T-helper 1 cell (primary cell): ENCODE measurements around the gene SLFN14.
"Not testable (repeated sequence)": the region's sequence is repeated elsewhere in the genome, so short reads cannot be mapped to it uniquely, and the experiment has no call there.

Experiments
- DNase-seq, 5 donors: peaks; one replicate each; pipeline ENCODE4 v3.0.0-alpha.2; 2012 to 2020
- total RNA-seq, 4 donors: gene quantifications; one replicate each; lab custom pipeline; 2026; lab: John Stamatoyannopoulos, UW

Gene SLFN14
- total RNA-seq: 0 to 0.12 (median 0) reads per million in 4 donors

DNA sequence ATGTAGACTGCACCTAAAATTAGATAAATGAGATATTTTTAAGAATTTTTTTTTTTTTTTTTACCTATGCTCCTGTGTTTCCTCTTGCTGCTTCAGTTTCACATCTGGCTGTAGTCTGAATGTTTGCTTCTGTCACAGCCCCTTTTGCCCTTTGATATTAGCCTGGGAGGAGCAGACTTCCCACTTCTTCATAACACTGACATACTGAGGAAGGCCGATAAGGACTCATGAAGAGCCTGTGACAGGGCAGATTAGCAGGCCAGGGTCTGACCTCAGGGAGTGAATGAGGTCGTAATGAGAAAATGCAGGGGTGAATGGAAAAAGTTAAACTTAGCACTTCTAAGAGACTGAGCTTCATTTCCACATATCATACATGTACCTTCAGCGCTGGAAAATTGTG, at the start of gene SLFN14:
Gene SLFN14 (minus strand): TSS at position 117 of the 400 bp plus-strand sequence. CDS start 2,757 bp downstream, outside the sequence.
- no peak for DNase-seq

DNA sequence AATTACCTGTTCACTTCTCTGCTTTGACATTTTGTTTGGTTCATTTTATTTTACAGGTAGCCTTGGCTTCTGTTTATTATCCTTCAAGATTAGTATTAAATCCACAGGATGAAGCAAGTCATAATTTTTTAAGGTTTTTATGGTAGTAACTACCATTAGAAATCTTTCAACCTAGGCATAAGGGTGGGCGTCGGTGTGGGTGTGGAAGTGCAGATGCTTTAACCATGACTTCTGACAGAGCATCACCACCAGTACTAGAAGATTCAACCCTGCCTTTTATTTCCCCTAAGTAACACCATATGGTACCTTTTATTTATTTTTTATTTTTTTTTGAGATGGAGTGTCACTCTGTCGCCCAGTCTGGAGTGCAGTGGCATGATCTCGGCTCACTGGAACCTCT, 49.2 kb upstream of the SLFN14 start:
- no peak for DNase-seq

DNA sequence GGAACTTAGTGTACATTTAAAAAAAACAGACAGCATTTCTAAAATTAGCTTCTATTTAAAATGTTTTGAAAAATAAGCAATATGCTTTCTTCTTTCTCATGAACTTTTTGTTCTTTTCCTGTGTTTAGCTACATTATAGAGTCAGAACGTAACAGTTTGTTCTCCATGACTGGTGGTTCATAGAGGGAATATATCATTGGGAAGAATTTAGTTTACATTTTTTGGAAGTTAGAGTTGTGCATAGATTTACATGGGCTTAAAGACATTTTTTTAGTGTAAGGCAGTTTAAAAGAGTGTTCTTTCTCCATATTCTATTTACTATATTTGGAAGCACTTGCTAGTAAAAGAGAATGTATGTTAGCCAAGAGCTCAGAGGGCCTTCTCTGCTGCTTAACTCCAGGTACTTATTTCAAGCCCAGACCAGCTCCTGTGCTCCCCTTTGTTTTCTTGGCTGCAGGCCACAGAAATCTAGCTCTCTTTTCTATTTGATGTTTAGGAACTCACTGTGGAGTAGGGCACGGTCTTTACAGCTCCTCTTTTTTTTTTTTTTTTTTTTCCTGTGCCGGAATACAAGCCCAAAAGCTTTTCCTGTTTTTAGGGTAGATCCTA, 46.7 kb upstream of the SLFN14 start:
- no peak for DNase-seq

DNA sequence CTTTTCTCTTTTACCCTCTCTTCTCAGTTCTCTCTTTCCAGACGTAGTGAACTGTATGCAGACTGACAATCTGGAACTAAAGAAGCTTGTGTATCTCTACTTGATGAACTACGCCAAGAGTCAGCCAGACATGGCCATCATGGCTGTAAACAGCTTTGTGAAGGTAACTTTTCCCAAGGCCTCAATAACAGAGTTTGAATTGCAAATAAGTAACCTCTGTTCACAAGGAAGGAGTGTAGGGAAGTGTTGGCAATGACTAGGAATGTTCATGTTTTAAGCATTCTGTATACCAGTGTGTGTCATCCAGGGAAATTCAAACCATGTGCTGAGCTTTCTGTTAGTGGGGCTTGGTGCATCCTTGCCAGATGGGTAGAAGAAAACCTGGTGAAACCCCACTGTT, 45.1 kb upstream of the SLFN14 start:
- no peak for DNase-seq

DNA sequence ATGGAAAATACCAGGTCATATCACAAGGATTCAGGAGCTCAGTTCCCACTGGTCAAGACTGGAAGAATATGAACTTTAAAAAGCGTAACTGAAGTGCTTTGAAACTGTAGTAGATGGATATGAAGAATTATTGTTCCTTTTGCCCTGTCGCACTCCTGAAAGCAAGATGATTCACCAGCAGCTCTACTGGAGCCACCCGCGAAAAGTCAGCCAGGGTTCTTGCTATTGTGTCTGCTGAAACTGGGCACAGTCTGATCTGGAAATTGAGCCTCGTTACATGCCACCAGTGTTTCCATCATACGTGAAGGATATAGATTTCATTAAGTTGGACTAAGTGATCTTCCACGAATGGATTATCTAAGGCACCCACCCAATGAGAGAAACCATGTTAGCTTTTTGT, 43.1 kb upstream of the SLFN14 start:
- no peak for DNase-seq

DNA sequence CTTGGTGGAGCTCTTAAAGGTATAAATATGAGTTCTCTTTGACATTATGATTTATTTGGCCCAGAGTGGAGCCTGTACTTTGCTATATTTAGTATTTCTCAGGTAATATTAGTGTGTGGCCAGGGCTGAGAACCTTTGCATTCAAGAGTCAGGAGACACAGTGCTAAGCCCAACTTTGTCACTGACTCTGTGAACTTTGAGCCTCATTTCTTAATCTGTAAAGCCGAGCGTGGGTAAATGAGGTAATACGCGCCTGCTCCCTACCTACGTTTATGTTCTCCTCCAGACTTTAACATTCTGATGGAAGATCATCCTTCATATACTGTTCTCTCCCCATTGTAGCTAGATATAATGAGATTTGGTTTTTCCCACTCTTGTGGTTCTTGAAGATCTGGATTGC, 37.0 kb upstream of the SLFN14 start:
- DNase-seq: no peak

DNA sequence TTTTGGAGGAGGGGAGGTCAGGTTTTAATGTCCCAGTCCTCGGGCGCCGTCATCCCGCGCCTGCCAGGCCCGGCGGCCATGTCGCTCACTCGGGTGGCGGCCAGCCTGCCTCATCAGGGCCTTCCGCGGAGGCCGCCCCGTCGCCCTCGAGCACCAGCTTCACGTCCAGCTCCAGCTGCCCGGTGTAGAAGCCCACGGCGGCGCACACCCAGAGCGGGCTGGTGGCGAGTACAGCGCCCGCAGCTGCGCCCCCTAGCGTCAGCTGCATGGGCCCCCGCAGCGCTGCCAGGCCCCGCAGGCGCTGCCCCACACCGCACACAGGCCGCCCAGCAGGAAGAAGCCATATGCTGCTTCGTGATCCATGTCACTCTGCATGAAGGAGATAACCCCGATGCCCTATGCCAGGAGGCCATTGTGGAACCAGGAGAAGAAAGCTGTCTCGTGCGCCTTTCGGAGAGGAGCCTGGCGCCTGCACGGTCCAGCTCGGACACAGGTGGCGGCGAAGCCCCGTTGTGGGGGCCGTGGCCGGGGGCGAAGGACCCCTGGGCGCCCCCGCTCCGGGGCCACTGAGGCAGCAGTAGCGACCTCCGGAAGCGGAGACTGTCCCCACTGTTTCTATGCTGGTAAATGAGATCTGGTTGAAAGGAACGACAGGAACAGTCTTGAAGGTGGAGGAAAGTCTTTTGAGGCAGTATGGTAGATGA, 36.1 kb upstream of the SLFN14 start:
- DNase-seq: no peak

DNA sequence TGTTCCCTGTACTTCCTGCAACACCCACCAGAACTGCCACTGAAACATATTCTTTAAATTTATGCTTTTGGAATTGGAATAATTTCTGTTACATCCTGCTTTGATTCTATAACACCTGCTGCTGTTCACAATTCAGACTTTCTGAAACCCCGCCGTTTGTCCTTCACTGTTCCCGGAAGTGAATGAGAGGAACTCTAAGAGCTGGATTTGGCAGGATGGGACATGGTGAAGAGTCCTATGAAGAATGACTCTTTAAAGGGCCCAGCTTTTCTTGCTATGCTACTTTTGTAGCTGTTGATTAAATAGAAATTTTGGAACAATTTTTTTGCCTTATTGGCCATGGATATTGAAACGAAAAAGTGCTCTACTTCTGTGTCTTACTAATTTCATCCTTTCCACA, 35.5 kb upstream of the SLFN14 start:
- no peak for DNase-seq

DNA sequence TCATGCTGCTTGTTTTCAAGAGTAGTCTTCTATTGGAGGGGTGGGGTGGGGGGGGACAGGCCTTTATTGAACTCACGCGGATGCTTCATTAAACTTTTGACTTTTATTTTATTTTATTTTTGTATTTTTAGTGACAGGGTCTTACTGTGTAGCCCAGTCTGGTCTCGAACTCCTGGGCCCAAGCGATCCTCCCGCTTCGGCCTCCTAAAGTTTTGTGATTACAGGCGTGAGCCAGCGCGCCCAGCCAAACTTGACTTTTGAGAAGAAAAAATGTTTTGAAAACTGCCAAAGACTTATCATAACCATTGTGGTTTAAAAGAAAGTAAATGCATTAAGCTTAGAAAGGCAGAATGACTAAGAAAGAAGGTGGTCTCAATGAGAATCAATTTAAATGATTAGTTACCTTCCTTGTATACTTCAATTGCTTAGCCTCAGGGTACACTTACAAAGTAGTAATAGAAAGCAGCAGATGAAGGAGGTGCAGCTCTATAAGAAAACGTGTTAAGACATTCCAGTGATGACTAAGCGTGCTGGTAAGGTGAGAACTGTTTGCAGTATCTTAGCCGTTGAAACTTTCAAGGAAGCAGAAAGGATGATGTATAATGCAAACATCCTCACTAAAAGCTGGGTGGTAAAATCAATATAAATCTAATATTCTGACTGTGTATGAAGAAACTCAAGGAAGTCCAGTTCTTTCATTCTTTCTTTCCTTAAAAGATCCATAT, 27.7 kb upstream of the SLFN14 start:
- DNase-seq: peak in 1 of 5 donors; percentile 73

DNA sequence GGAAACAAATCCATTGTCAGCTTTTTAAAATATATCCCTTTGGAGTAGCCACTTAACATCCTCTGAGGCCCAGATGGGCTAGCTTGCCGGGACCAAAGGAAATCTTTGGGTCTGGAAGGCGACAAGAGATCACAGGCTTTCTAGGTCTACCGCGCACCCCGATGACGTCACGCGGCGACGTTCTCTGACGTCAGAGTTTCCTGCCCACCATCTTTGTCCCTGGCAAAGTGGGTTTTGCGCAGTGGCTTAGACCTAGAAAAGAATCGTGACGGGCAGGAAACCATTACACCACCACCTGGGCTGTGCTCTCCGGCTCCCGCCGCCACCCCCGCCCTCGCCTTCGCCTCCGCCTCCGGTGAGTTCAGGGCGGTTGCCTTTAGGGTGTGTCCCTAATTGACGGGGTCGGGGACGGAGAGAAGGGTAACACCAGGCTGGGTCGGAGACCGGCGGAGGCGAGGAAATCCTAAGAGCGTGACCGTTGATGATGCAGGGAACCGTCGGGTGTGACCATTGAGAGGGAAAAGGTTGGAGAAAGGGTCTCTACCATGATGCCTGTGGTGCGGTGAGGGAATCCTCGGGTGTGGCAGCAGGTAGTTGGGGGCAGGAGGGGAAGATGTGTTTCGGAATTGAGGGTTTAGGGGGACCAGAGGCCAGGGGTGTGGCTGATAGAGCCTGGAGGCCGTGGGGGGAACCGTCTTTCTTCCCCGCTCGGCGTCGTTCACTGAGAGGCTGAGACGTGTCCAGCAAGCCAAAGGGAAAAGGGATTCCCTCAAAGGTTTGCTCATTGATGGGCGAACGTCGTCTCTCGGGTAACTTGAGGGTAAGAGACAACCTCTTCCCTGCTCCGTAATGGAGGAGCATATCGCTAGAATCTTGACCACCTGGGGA, 26.7 kb upstream of the SLFN14 start, which contains the start of gene AP2B1:
Gene AP2B1 (plus strand): TSS at position 249 of the 888 bp plus-strand sequence. CDS start 6,709 bp downstream, outside the sequence.
- DNase-seq: peak; percentile 90 to 99 (median 94)

DNA sequence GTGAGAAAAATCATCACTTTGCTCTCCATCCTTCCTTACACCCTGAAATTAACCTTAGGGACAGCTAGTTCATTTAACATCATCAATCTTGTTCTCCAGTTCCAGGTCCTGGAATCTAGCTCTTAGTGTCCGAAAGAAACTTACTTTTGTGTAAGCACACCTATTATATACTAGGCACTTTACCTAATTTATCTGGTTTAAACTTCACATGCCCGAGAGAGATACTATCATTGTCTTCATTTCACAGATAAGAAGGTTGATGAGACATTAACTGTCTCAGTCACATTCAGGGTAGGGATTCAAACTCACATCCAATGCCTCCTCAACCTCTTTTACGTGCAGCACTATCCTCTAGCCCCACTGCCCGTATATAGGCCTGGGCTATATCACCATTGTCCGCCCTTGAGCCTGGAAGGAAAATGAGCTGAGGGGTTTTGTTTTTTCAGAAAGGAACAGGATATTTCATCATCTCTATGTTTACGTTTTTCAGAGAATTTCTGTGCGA, 26.0 kb upstream of the SLFN14 start:
- DNase-seq: no peak

DNA sequence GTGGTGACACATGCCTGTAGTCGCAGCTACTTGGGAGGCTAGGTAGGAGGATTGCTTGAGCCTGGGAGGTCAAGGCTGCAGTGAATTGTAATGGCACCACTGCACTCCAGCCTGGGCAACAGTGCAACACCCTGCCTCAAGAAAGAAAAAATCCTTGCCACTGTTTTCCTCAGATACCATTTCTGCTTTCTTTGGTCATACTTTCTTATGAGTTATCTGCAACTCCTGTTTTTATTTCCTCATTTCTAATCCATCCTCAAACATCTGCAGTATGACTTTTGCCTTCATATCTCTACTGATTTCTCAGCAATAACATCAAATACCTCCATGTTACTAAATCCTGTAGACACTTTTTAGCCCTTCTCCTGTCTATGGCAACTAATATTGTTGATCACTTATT, 23.4 kb upstream of the SLFN14 start:
- no peak for DNase-seq

DNA sequence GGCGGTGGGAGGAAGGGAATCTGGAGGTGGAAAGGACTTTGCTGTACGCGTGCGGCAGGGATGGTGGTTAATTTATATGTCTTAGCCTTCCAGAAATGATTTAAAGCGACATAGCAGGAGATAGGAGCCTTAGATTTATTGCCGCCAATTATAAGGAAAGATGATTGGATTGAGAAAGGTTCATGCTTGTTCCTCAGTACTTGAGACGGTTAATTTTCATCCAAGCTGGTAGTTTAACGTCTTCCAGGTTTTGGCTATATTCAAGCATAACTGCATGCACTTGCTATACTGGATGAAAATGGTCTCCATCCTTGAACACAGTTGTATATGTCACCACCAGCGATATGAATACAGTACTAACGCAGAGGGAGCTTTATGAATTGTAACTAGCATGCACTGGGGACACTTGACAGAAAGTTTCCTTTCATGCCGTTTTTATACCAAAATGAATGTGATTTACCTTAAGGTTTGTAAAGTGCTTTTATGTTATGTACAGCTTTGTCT, 18.4 kb upstream of the SLFN14 start:
- DNase-seq: peak in 1 of 5 donors; percentile 21

DNA sequence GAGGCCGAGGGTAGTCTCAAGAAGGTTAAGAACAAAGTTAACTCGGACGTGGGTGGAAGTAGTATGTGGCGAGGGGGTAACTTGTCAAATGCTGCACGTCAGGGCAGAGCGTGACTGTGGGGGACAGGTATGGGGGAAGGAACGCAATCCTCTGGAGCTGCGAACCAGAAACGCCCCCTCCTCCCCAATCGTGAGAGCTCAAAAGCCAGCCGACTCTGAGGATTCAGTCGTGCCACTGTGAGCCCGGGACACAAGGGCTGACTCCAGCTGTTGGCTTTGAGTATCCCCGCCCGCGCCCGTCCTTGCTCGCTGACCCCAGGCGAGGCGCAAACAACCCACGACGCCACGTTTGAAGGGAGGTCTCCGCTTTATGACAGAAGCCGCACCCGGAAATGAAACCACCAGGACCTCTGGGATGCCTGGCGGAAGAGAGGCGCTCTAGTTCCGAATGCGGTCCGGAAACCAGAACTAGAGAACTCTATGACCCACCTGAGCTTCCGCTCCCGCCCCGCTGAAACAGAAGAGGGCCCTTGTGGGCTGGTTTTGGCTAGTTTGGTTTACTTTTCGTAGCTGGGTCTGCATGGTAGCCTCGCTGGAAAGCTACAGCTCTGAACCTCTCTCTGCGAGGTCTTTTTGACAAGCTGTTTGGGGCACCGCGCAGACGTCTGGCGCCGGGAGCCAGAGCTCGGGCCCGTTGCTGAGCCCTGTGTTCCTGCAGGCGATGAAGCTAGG, 17.7 kb upstream of the SLFN14 start, which contains the start of gene PEX12:
Gene PEX12 (minus strand): TSS at position 375 of the 732 bp plus-strand sequence. CDS start 550 bp downstream, outside the sequence.
- DNase-seq: peak; percentile 69 to 91 (median 84)

DNA sequence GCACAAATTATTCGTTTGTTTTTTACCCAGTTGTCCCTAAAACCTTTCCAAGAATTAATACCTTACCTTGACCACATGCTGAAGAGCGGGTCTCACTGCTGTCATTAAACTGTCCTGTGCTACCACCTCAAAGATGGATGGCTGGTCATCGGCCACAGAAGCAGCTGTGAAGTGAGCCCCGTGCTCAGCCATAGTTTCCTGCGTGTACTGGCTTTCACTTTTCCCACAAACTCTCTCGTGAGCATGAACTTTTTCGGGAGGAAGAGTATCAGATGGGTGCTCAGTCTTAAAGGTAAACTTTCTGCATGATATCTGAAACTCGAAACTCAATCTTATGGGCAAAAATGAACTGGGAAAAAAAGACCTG, 17.2 kb upstream of the SLFN14 start:
- DNase-seq: no peak

DNA sequence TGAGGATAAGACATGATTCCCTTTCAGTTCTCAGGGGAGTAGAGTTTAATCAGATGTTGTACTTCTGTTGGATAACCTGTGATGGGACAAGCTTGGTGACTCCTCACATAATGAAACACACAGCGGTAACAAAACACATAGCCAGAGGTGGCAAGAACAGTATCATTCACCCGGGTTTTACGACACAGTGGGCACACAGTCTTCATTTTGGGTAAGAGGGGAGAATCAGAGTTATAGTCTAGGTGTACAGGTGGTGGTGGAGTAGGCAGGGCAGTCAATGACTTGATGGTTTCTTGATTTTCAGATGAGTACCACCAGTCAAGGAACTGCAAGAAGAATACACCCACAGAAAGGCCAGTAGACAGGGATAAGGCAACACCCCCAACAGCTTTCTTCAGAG, 15.1 kb upstream of the SLFN14 start:
- no peak for DNase-seq

DNA sequence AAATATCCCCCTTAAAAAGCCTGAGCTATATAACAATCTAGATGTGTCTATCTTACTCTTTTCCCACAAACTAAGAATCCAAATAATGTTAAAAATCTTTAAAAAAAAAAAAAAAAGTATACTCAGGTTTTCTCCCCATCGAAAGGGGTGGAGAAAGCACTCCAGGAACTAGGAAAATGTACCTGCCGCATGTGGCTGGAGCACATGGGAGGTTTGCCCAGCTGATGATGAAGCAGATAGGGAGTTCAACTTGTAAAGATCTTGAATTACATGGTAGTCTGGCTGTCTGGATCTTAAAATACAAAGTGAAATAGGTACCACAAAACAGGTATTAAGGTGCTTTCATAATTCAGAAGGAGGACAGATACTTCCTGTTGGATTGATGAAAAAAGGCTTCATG, 8.8 kb upstream of the SLFN14 start:
- DNase-seq: no peak

DNA sequence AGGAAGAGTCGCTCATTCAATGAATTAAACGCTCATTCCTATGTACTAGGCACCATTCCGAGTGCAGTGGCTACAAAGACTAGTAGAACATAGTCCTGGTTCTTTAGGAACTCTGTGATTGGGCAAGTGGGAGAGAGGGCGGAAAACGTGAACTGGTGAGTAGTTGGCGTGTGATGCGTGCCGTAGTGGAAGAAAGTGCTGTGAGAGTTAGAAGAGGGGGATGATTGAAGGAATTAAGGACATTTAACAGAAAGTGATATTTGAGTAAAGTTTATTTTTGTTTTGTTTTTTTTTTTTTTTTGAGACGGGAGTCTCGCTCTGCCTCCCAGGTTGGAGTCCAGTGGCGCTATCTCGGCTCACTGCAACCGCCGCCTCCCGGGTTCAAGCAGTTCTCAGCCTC, 7.9 kb upstream of the SLFN14 start:
- DNase-seq: peak in 2 of 5 donors; percentile 22 to 23

DNA sequence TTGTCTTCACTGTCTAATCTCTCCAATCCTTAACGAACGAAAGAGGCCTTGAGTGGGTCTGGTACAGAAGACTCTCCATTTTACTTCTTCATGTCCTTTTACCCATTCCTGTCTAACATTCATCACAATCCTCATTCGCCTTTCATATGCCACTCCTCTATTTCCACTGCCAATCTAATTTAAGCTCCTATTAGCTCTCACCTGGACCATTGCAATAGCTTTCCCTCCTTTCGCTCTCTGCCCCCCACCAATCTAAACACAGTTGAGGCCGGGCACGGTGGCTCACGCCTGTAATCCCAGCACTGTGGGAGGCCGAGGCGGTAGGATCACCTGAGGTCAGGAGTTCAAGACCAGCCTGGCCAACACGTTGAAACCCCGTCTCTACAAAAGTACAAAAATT, 6.3 kb upstream of the SLFN14 start:
- no peak for DNase-seq

DNA sequence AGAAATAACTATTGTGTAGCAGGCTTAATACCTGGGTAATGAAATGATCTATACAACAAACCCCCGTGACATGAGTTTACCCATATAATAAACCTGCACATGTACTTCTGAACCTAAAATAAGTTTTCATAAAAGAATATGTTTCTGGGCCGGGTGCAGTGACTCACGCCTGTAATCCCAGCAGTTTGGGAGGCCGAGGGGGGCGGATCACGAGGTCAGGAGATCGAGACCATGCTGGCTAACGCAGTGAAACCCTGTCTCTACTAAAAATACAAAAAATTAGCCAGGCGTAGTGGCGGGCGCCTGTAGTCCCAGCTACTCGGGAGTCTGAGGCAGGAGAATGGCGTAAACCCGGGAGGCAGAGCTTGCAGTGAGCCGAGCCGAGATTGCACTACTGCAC, 2.6 kb upstream of the SLFN14 start:
- DNase-seq: not testable (repeated sequence)

DNA sequence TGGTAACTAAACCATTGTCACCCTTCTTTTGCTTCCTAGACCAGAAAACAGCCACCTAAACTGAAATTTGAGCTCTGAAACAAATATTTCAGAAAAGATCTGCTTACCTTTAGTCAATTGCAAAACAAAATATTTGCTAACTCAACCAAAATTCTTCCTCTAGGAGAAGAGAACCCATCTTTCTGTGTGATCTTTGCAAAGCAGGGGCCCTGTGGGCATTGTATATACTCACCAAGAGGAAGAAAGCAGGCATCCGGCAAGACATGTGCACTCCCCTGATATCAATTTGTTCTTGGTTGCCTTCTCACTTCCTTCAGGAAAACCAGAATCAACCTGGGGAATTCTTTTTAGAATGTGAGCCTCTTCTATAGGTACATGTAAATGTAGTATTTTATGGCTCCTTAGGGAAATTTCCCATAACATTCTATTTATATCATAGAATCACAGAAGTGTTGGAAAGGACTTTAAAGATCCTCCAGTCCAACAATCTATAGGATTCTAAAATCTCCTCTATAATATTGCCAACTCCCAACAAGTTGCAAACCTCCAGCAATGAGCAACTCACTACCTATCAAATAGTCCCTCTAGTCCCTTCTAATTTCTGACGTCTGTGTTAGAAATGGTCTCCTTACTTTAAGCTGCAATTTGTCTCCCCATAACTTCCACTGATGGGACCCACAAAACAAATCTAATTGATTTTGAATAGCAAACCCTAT, 966 bp downstream of the SLFN14 start:
- DNase-seq: no peak
